Endothelial cell of umbilical vein (primary cell): ENCODE results near the gene LMO1. TPM values are rescaled to one million over a fixed set of nuclear protein-coding genes. Genes with fewer than 3 reads are reported as not detected.

Experiments
- BruUV-seq: library from RNA; stranded (reverse); fragments of 400-500 nt; replicated peaks from 2 replicates; lab custom pipeline; 2021; lab: Mats Ljungman, UMichigan
- CTCF ChIA-PET: fragments of 300-600, 350-600 bp; sonication (Branson Sonifier 250); formaldehyde crosslinking; loops from one replicate; lab custom pipeline; 2021; ENCODE audit warnings: antibody characterized with exemption, inconsistent platforms; lab: Charles Lee
- POLR2A ChIA-PET: fragments of 300-600, 350-600 bp; sonication (Branson Sonifier 250); formaldehyde crosslinking; loops from one replicate; lab custom pipeline; 2021; ENCODE audit warnings: antibody characterized with exemption, inconsistent platforms; lab: Charles Lee
- DNase-seq: peaks from one replicate; pipeline ENCODE4 v3.0.0-alpha.2; 2011; ENCODE audit warnings: low read depth, low spot score
- FAIRE-seq: peaks from 2 replicates; lab custom pipeline; 2011; peaks lifted over from hg19 to GRCh38; lab: Jason Lieb, UNC
- H2AFZ ChIP-seq: 2 replicates; pipeline ENCODE4 v1.6.0; 2012; ENCODE audit warnings: low read depth, low read length, control low read depth, inconsistent platforms
- H3K27ac ChIP-seq: 2 replicates; pipeline ENCODE4 v1.5.1; 2011; ENCODE audit warnings: low read depth, mild to moderate bottlenecking, control low read depth, low read length, moderate library complexity; ENCODE audit not compliant: insufficient read depth
- H3K27me3 ChIP-seq, 2 experiments: 2 replicates each; pipeline versions ENCODE4 v1.6.0 to v1.6.1; 2011; ENCODE audit warnings: low read length in 2 of 2, mixed read lengths in 1 of 2; ENCODE audit not compliant: control insufficient read depth in 2 of 2, insufficient read depth in 2 of 2
- H3K36me3 ChIP-seq, 2 experiments: 2 replicates in 1 of 2; 3 replicates in 1 of 2; pipeline ENCODE4 v1.5.1; 2011; ENCODE audit warnings: low read length in 2 of 2, mild to moderate bottlenecking in 1 of 2, moderate library complexity in 1 of 2; ENCODE audit not compliant: control insufficient read depth in 2 of 2, insufficient read depth in 2 of 2; ENCODE audit errors: extremely low read depth in 1 of 2
- H3K4me1 ChIP-seq: 3 replicates; pipeline ENCODE4 v1.5.1; 2011; ENCODE audit warnings: mild to moderate bottlenecking, low read length; ENCODE audit not compliant: control insufficient read depth, insufficient read depth; ENCODE audit errors: extremely low read depth
- H3K4me2 ChIP-seq: 2 replicates; pipeline ENCODE4 v1.6.1; 2011; ENCODE audit warnings: low read length, control low read depth, mixed read lengths; ENCODE audit not compliant: insufficient read depth
- H3K4me3 ChIP-seq, 3 experiments: fragments of 200-600 bp in 1 of 3; sonication (generic), shearing (Covaris generic) in 1 of 3; replicated peaks in 1 of 3; 2 replicates each; pipeline ENCODE4 v1.5.1; 2011 to 2016; ENCODE audit warnings: control low read depth in 3 of 3, low read length in 3 of 3, mild to moderate bottlenecking in 2 of 3, inconsistent platforms in 1 of 3, low read depth in 1 of 3, moderate library complexity in 1 of 3; ENCODE audit not compliant: insufficient read depth in 1 of 3
- H3K79me2 ChIP-seq: 2 replicates; pipeline ENCODE4 v1.6.0; 2012; ENCODE audit warnings: low read length, inconsistent platforms; ENCODE audit not compliant: control insufficient read depth, insufficient read depth
- H3K9ac ChIP-seq: replicated peaks from 2 replicates; pipeline ENCODE3; 2011; ENCODE audit warnings: low read length, control low read depth; ENCODE audit not compliant: insufficient read depth; ENCODE audit errors: extremely low read depth
- H3K9me1 ChIP-seq: replicated peaks from 3 replicates; pipeline ENCODE4 v1.6.0; 2011; ENCODE audit warnings: mild to moderate bottlenecking, low read length; ENCODE audit not compliant: control insufficient read depth, insufficient read depth; ENCODE audit errors: extremely low read depth
- H3K9me3 ChIP-seq: replicated peaks from 2 replicates; pipeline ENCODE4 v1.5.1; 2012; ENCODE audit warnings: low read length, inconsistent platforms; ENCODE audit not compliant: control insufficient read depth, insufficient read depth
- H4K20me1 ChIP-seq: replicated peaks from 2 replicates; pipeline ENCODE3; 2011; ENCODE audit warnings: mild to moderate bottlenecking, low read length; ENCODE audit not compliant: control insufficient read depth, insufficient read depth; ENCODE audit errors: extremely low read depth
- EZH2 ChIP-seq: IDR thresholded peaks from 2 replicates; pipeline ENCODE4 v1.6.1; 2012; ENCODE audit warnings: borderline replicate concordance, low read depth, mild to moderate bottlenecking, moderate library complexity, low read length, inconsistent platforms; ENCODE audit not compliant: severe bottlenecking
- FOS ChIP-seq: IDR thresholded peaks from 2 replicates; pipeline ENCODE4 v1.6.1; 2011; ENCODE audit warnings: mild to moderate bottlenecking, low read length, moderate library complexity, borderline replicate concordance; ENCODE audit not compliant: insufficient read depth
- GATA2 ChIP-seq: IDR thresholded peaks from 2 replicates; pipeline ENCODE4 v1.7.0; 2011; ENCODE audit warnings: low read depth, mild to moderate bottlenecking, moderate library complexity, mixed read lengths, low read length; ENCODE audit not compliant: insufficient read length, insufficient read depth
- JUN ChIP-seq: IDR thresholded peaks from 2 replicates; pipeline ENCODE4 v1.6.1; 2011; ENCODE audit warnings: borderline replicate concordance, low read depth; ENCODE audit not compliant: insufficient read length, insufficient read depth
- MAX ChIP-seq: IDR thresholded peaks from 2 replicates; pipeline ENCODE4 v1.6.1; 2011; ENCODE audit not compliant: insufficient read depth, insufficient read length
- MYC ChIP-seq: IDR thresholded peaks from one replicate; pipeline ENCODE4 v1.6.1; 2011; ENCODE audit warnings: mild to moderate bottlenecking, low read depth, low read length
- POLR2A ChIP-seq: IDR thresholded peaks from 2 replicates; pipeline ENCODE4 v1.6.1; 2012; ENCODE audit warnings: low read depth, mild to moderate bottlenecking, control low read depth, low read length
- POLR2AphosphoS5 ChIP-seq: IDR thresholded peaks from 2 replicates; pipeline ENCODE4 v1.6.1; 2012; ENCODE audit warnings: low read depth, mild to moderate bottlenecking, control low read depth, low read length, moderate library complexity; ENCODE audit not compliant: insufficient read depth
- dilution Hi-C: fragments of 300-500 bp; cut with MboI; formaldehyde crosslinking; loops from one replicate; pipeline ENCODE4 v1.15.0; 2019; ENCODE audit warnings: low sequenced_read_pairs; ENCODE audit not compliant: extremely low pct_ligation_motif_present
- intact Hi-C: fragments of 100-400 bp; cut with micrococcal nuclease; formaldehyde crosslinking; loops from one replicate; pipeline ENCODE4 v1.10.0; 2022
- polyA plus RNA-seq, 4 experiments: library from polyadenylated mRNA; depleted of rRNA in 3 of 4; stranded (reverse) in 3 of 4; unstranded in 1 of 4; fragments of >200 nt; gene quantifications; 2 replicates each; pipeline versions ENCODE4 v1.2.1 to v1.2.3, GENCODE V29; 2011 to 2012; ENCODE audit warnings: missing spikeins in 1 of 4
- total RNA-seq: library from RNA; stranded (reverse); gene quantifications from 2 replicates; pipeline ENCODE4 v1.2.3, GENCODE V29; 2021
- TF ChIP-seq, protein P1 (sequence below), 2 donors: IDR thresholded peaks; 1 replicate in 1 of 2; 2 replicates in 1 of 2; pipeline ENCODE4 v1.5.1; 2011; ENCODE audit warnings: low read length in 2 of 2, mild to moderate bottlenecking in 2 of 2, moderate library complexity in 2 of 2, control low read depth in 1 of 2, inconsistent platforms in 1 of 2, low read depth in 1 of 2; ENCODE audit not compliant: insufficient read depth in 1 of 2; ENCODE audit errors: extremely low read depth in 1 of 2

The LMO1 gene
- total and polyA plus RNA-seq, 2 donors (not counting 3 experiments of a cell fraction or from before 2014, with no cell fraction given) = not detected

DNA sequence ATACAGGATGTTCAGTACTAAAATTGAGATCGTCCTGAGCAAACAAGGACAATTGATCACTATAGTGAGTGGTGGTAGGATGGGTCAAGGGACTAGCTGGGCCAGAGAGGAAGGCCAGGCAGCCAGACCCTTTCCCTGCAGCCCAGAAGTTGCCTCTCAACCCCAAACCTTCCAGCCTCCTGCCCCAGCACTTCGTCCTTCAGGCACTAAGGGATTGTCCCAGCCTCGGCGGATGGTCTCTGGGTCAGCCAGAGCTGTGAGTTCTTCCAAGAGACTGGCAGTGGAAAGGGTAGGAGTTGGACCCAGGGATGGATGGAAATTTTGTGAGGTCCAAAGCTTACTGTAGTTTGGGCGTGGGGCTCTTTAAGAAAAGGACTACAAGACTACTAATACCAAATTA is 3.6 kb upstream of the LMO1 start:
- Histone ChIP-seq H2AFZ (no peak overlapping the region), H4K20me1 (no peaks in the 10 kb centered on the region), H3K9me1 (no peaks in the 10 kb centered on the region), H3K4me3 (no peak overlapping the region), H3K4me2 (no peak overlapping the region), H3K27ac (no peak overlapping the region), H3K4me1 (peaks cover 4% of the 10 kb centered on the region), H3K79me2 (no peaks in the 10 kb centered on the region), H3K36me3 (no peaks in the 10 kb centered on the region), H3K27me3 (peaks cover 48 to 49% of the 10 kb centered on the region in 2 experiments), H3K9ac (no peak overlapping the region), H3K9me3 (no peaks in the 10 kb centered on the region)
- intact Hi-C loops (no loop called here), dilution Hi-C loops (no loop called here)
- CTCF ChIA-PET = interaction anchor here (0.5 to 1.0 kb wide), 2 partner anchors 26 to 299 kb away, joined by 3 to 4 read pairs; no protein-coding TSS in a partner anchor
- no peak for DNase-seq
- BruUV-seq = no TSS peak
- TF ChIP-seq POLR2AphosphoS5 (no peak), EZH2 (no peak), JUN (no peak), FOS (no peak)
- no peak for FAIRE-seq
- POLR2A ChIA-PET = no interaction called here

- no peaks in the 10 kb centered on the region for H3K79me2 ChIP-seq
- H3K4me3 ChIP-seq = no peak overlapping the region
- H3K9me1 ChIP-seq = no peaks in the 10 kb centered on the region
- BruUV-seq = no TSS peak
- ChIA-PET POLR2A (no interaction called here), CTCF (interaction anchor here (1.0 kb wide), 1 partner anchor 300 kb away, joined by 4 read pairs; no protein-coding TSS in a partner anchor)
- FAIRE-seq (no peak), DNase-seq (no peak)
- peaks cover 55% of the 10 kb centered on the region in 2 experiments for H3K27me3 ChIP-seq
- H3K9ac ChIP-seq = no peak overlapping the region
- H3K36me3 ChIP-seq = no peaks in the 10 kb centered on the region
- H4K20me1 ChIP-seq = no peaks in the 10 kb centered on the region
- H3K4me1 ChIP-seq = peaks cover 4% of the 10 kb centered on the region
- dilution Hi-C loops (no loop called here), intact Hi-C loops (no loop called here)
- no peak overlapping the region for H3K27ac ChIP-seq
- no peak overlapping the region for H2AFZ ChIP-seq
- TF ChIP-seq POLR2A = no peak
- TF ChIP-seq EZH2 = no peak
- TF ChIP-seq FOS = no peak
- TF ChIP-seq MYC = no peak
- TF ChIP-seq POLR2AphosphoS5 = no peak
- TF ChIP-seq, protein P1, sequence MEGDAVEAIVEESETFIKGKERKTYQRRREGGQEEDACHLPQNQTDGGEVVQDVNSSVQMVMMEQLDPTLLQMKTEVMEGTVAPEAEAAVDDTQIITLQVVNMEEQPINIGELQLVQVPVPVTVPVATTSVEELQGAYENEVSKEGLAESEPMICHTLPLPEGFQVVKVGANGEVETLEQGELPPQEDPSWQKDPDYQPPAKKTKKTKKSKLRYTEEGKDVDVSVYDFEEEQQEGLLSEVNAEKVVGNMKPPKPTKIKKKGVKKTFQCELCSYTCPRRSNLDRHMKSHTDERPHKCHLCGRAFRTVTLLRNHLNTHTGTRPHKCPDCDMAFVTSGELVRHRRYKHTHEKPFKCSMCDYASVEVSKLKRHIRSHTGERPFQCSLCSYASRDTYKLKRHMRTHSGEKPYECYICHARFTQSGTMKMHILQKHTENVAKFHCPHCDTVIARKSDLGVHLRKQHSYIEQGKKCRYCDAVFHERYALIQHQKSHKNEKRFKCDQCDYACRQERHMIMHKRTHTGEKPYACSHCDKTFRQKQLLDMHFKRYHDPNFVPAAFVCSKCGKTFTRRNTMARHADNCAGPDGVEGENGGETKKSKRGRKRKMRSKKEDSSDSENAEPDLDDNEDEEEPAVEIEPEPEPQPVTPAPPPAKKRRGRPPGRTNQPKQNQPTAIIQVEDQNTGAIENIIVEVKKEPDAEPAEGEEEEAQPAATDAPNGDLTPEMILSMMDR (IDR thresholded peaks at IDR 0.05; ENCODE audit: extremely low read depth in 1 of 2, insufficient read depth in 1 of 2, low read depth in 1 of 2, low read length in 2 of 2) = no peak
- TF ChIP-seq JUN = no peak
- no peak for TF ChIP-seq GATA2
- TF ChIP-seq MAX = no peak
- H3K4me2 ChIP-seq = no peak overlapping the region
- H3K9me3 ChIP-seq = no peaks in the 10 kb centered on the region
Observed at GRCh38 chr11:8266246-8267241, 2.9 kb upstream of the LMO1 start.
